GM21619 (cell line): ENCODE results near the gene TTC28.

Experiments used
- ATAC-seq: cut with Tn5 transposase; IDR thresholded peaks from one replicate; pipeline ENCODE4 v1.9.1; 2021; ENCODE audit not compliant: unreplicated experiment

The TTC28 gene

DNA sequence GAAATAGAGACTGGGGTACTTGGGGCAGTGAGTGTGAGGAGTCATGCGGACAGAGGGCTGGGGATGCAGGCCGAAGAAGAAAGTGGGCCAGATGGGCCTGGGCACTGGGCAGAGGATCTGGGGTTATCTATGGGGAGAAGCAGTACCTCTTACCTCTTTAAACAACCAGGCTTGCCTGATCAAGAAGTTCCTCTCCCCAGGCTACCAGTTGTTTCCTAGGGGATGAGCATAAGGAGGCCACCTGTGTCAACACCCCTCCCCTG is 662.2 kb downstream of the TTC28 start:
- ATAC-seq = no peak

DNA sequence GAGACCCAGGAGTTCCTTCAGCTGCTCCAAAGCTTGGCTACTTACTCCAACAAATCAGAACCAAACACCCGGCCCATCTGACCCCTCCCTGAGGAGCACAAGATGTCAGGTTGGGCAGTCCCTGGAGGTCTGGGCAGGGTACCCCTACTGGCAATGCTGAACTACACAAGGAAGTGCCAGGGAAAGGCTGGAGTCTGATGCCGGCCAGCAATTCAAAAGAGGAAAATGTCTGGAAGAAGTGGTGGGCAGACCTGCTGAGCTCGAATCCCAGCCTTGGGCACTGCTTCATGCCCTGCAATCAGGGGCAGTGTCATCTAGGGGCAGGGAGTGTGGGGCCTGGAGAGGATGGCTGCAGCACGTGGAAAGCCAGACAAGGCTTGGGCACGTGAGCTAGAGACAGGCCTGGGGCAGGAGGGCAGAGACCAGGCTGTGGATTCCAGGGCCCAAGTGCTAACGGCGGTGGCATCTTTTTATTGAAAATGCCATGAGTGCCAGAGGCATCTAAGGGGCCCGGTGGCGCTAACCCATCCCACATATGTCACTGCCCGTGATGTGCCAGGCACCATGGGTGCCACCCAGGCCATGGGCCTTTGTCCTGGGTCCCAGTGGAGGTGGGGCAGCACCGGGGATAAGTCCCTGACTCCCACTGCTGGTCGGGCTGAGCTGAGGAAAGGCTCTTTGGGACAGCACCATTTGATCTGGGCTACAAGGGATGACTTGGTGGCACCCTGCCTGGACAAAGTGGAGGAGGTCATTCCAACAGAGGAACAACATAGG is 662.7 kb downstream of the TTC28 start:
- no peak for ATAC-seq

DNA sequence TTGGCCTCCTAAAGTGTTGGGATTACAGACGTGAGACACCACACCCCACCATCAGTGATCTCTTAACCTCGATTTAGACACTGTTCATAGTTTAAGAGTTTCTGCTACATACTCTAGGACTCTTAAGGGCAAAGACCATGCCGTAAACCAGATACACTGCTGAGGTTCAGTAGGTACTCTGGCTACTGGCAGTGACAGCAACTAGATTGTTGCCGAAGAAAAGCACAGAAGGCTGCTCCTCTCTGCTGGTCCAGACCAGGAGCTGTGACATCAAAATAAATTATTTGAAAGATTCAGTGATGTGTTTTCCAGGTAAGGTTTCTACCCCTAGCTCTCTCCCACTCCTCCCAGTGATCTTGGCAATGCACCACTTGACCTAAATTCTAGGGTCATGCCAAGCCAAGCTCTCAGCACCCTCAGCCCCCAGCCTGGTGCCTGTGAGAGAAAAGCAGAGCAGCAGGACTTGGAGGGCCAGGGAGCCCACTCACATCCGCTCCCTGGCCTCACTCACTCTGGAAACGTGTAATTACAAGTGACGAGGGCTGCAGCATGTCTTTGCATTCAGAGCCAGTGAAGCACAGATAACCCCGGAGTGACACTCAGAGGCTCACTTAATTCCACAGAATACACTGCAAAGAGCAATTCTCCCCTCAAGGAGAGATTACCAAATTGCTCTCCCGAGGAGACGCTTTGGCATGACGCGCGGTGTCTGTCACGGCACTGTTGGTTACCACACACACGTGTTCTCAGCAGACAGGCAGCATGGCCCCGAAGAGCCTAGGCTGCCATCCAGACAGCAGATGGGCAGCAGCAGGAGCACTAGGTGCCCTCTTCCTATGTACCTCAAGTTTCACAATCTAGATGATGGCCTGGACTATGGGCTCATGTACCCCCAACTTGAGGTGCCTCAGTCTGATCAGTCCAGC is 663.7 kb downstream of the TTC28 start:
- no peak for ATAC-seq

DNA sequence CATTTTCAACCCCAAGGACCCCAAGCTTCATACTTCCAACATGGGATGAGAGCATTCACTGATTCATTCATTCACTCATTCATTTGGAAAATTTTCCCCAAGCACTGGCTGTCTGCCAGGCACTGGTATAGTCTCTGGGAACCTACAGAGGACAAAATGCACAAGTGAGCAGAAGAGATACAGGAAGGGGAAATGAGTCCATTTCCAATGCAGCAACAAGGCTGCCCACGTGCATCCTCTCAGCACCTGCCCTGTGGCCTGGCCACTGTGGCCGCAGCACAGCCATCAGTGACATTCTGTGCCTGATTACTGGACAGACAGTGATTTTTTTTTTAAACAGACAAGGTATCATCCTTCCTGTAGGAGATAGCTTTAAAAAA is 664.6 kb downstream of the TTC28 start:
- no peak for ATAC-seq

DNA sequence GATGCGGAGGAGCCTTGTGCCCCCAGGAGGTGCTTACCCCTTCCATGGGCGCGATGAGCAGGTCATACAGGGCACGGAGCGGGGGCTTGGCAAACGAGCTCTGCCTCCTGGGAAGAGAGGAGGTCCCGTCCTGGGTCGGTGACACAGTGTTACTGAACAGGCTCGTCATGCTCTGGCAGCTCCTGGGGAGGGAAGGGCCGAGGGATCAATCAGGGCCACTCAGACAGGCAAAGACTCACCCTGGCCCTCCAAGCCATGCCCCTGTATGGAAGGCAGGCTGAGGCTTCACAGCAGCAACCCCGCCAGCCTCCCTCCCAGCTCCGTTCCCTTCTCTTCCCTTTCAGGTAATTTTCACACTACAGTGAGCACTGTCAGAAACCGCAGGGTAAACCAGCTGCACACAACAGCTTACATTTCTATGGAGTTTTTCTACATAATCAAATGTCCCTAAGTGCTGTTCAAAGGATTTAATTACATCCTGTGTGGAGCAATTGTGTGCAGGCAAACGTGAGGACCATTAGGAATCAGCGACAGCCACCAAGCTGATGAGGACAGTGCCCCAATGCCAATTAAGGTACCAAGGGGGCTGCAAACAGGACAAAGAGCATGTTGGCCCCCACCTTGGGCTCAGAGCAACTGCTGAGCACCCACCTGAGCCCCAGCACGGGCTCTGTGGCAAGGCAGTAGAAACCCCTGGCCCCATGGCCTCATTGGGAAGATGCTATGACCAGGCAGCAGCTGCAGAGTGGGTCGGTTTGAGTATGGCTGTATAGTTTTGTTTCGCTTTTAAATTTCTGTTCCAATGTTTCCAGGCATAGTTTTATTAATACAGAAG is 665.2 kb downstream of the TTC28 start:
- ATAC-seq = no peak

DNA sequence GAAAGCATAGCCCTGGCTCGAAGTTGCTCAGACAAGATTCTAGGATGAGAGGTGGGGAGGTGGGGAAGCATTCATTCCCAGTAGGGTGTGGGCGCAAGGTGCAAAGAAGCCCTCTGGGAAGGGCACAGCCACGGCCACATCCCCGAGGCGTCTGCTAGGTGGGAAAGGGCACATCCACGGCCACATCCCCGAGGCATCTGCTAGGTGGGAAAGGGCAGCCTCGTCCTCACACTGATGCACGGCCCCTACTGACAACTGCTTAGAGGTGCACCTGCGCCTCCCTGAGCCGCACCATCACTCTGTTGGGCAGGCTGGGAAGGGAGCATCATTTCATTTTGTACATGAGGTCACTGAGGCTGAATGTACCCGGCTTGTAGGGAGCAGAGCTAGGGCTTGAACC is 666.0 kb downstream of the TTC28 start:
- no peak for ATAC-seq

DNA sequence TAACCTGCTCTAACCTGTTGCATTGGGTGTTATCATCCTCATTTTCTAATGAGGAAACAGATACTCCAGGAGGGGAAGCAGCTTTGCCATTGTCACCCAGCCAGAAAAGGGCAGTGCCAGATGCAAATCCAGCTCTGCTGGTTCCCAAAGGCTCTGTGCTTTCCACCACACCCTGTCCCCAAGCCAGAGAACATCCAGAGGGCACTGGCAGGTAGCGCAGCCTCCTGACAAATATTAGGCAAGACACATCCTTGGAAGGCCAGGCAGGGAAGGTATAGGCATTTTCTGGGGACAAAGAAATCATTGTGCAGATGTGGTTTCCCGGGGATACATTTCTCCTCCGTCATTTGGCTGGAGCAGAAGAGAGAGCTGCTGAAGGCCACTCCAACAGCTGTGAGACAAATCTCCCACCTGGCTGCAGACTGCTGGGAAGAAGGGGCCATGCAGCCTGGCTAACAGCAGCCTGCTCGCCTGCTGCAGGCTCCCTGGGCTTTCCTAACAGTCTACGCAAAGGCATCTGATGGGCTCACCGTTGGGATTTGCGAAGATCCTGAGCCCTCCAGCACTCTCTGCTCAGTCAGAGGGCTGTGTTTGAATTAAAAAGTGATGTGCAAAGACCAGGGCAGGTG is 666.7 kb downstream of the TTC28 start:
- no peak for ATAC-seq

DNA sequence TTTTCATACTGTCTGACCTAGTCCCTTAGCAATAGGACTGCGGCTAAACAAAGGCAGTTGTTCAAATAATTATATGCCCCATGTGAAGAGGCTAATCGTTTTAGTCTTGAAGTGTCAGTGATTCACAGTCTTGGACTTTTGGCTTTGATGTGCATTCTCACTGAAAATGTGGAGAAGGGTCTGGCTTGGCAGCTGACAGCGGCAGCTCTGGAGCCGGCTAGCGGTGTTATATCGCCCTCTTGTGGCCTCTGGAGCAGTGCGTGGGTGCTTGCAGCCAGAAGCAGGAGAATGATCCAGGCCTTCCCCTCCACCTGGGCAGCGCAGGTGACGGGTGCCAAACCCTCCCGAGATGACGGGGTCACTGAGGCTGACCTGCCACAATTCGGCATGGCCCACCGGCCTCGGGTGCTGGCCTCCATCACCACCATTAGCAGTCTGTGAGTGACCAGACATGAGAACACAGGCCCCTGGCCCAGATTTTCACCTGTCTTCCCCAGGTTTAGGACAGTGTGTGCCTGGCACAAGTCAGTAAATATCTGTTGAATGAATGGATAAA is 670.3 kb downstream of the TTC28 start:
- no peak for ATAC-seq

DNA sequence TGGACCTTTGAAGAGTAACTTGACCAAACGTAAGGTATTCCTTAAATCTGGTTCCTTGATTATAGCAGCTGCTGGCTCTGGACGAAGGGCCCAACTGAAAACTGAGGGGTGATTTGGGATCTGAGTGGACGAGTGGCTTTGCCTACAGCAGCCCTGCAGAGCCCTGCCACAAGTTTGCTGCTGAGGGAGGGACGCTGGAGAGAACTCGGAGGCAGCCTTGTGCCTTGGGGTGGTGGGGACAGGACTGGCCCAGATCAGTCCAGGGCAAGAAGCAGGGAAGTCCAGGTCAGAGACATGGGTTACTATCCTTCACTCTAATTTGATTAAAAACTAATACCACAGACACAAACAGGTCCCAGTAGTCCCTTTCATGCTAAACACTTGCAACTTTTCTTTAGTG is 671.0 kb downstream of the TTC28 start:
- ATAC-seq = no peak

DNA sequence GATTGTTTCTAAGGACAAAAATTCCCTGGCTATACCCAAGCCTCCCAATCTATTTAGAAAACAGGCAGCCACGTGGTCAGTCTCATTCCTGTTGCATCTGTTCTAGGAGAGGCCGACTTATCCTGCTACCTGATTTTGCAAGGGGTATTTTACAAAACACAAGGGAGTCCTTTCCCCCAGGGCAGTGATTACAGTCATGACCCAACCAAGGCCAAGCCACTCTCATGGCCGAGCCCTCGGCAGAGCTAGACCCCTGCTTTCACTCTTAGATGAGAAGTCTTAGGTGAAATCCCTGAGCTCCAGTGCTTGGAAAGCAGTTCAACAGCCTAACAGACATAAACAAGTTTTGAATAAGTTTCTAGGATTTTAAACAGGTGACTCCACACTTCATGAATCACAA is 671.6 kb downstream of the TTC28 start:
- ATAC-seq = no peak

DNA sequence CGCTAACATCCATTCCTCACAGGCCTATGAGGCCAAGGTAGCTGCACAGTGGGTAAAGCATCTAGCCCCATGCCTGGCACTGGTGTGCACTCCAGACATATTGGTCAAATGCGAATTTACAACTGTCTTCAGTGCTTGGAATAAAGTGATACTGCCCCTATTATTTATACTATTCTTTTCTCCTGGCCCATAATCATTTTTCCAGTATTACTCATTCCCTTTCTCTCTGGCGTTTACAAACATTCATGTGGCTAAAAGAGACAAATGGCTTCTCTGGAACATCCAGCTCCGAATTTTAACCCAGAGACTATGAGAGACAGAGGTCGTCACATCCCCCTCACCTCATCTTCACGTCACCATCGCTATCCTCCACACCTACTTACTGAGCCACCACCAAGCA is 673.4 kb downstream of the TTC28 start:
- no peak for ATAC-seq

DNA sequence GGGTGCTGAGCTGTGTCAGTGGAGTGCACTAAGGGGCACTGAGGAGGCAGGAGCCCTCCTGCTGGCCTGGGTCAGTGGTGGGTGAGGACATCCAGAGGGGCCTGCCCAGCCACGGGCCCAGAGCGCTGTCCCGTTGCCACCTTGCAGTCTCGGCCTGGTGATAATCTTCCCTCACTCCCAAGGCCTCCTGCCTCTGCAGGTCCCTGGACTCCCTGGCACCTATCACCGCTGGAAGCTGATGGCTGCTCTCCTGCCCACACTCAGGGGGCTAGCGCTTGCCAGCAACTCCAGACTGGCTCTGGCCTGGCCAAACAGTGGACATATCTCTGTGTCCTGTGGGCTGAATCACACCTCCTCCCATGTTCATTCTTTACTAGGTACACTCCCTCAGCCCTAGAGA is 674.1 kb downstream of the TTC28 start:
- no peak for ATAC-seq

DNA sequence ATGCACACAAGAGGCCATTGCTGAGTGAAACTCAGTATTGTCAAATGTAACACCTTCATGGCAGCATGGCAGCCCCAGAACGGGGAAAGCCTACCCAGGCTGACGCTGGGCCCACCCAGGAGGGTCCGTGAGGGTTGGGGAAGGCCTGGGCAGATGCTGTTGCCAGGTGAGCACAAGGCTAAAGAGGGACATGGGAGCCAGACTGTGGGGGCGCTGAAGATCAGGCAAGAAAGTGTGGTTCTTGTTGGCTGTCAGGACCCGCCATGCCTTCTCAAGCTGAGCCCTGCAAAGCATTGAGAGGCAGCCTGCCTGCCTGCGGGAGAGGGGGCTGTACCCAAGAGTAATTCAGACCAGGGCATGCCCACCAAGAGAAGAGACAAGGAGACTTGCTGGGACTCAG is 675.6 kb downstream of the TTC28 start:
- no peak for ATAC-seq

DNA sequence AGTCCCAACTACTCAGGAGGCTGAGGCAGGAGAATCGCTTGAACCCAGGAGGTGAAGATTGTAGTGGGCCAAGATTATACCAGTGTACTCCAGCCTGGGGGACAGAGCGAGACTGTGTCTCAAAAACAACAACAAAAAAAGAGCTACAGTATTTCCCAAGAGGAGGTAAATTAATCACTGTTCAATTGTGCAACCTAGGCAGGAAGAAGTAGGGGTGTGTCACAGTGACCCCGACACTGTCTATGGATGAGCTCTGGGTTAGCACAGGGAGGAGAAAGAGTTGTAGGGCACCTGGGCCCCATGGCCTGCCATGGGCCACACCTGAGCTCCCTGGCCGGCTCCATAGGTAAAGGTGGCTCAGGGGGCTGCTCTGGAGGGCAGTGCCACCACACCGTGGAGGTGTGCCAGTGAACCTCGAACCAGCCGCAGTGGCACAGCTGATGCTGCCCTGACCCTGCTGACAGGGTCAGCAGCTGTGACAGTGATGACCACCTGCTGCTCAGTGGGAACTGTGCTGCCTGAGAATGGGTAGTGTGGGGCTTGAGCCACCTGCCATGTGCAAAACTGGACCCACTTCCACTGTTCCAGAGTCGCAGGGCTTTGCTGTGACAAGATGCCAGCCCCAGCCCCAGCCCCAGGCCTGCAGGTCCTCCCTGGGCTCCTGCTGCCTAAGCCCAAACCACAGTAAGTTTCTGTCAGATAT is 676.6 kb downstream of the TTC28 start:
- no peak for ATAC-seq

DNA sequence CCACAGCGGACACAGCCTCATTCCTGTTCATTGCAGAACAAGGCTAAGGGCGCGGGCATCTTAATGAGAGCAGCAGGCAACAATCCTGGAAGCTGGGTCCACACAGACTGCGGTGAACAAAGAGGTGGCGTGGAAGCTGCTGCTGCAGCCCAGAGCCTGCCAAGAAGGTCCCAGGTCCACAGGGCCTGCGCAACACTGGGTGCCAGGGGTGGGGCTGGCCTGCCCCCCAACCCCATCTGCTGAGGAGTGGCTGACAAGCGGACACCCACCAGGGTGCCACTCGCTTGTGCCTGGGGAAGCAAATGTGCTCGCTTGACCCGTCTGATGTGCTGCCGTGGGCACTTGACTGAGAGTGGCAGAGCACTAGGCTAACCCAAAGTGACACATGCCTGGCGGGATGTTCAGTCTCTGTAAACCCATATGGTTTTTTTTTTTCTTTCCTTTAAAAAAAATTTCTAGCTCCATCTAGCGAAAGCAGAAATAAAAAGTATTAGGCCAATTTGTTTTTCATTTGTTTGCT is 677.4 kb downstream of the TTC28 start:
- no peak for ATAC-seq

DNA sequence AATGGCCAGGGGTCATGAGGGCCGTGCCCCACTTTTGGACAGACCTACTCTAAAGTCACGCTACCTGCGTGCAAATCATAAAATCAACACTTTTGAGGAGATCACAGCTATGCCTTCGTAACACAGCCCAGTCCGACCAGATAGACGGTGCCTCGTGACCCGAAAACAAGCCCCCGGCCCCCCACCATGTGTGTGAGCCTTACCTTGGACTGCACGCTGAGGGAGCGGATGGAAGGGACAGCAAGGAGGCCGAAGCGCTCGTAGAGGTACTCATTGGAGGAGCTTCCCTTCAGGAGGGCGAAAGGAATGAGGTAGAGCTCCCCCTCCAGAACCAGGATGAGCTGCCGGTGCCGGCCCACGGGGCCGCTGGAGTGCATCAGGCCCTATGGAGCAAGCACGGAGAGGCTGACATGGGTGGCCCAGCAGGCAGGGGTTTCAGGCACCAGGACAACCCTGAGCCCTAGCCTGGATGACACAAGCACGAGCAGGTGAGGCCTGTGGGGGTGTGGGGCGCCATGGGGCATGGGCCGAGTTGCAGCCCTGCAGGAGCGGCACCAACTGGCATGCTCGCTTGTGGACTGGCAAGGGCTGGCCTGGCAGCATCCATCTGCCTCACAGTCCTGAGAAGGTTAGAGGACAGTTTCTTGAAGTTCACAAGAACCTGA is 678.3 kb downstream of the TTC28 start:
- ATAC-seq = no peak

DNA sequence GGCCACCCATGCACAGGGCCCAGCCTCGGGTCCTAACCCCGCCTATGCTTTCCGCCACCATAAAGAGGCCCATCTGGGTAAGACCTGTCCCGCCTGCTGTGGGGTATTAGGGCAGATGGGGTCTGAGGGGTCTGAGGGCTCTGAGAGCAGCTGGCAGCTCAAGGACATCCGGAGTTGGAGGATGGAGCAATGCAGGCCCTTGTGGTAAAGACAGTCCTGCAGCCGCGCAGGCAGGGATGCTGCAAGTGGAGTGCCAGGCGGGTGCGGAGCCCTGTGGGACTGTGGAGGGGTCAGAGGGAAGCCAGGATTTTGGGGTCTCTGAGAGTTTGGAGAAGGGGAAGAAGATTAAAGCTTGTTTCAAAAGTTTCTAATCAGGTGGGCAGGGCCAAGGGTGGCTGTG is 679.3 kb downstream of the TTC28 start:
- ATAC-seq = no peak

DNA sequence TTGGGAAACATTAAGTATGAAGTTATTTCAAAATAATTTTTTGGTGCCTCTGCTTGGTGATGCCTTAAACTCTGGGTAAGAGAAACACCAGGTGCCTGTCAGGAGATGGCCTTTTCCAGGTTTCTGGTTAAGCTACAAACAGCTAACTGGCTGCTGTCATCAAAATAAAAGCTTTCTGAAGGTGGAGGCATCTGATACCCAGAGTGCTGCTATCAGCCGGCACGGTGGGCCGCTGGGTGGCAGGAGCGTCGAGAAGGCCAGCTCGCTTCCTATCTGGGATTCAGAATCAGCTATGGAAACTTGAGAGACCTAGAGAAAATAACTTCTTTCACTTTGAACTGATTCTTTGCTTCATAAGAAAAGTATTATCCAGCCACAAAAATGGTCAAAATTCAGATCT is 679.8 kb downstream of the TTC28 start:
- ATAC-seq = no peak
